Activated naive CD4-positive, alpha-beta T cell treated with anti-CD3 and anti-CD28 coated beads, Interleukin-2, amount 50 U/mL, for 24 hours (primary cell): ENCODE measurements around the gene INO80.
"Not testable (repeated sequence)": the region's sequence is repeated elsewhere in the genome, so short reads cannot be mapped to it uniquely, and the experiment has no call there.

Experiments
- H3K27ac Mint-ChIP-seq: one replicate; pipeline ENCODE4 v1.8.0; 2021; ENCODE audit warnings: mild to moderate bottlenecking, mixed read lengths
- H3K27me3 Mint-ChIP-seq: one replicate; pipeline ENCODE4 v1.8.0; 2021; ENCODE audit warnings: mixed read lengths
- H3K36me3 Mint-ChIP-seq: one replicate; pipeline ENCODE4 v1.8.0; 2021; ENCODE audit warnings: mixed read lengths
- H3K4me1 Mint-ChIP-seq: one replicate; pipeline ENCODE4 v1.8.0; 2021; ENCODE audit warnings: mixed read lengths
- H3K4me3 Mint-ChIP-seq: one replicate; pipeline ENCODE4 v1.8.0; 2021; ENCODE audit warnings: mild to moderate bottlenecking, mixed read lengths
- H3K9me3 Mint-ChIP-seq: one replicate; pipeline ENCODE4 v1.8.0; 2021; ENCODE audit warnings: mixed read lengths

Gene INO80

GRCh38 chr15:40957581-40958051, 158.5 kb downstream of the INO80 start:
- H3K4me1 Mint-ChIP-seq, result peaks cover 17% of the 10 kb centered on the region
- no peak overlapping the region for H3K4me3 Mint-ChIP-seq

GRCh38 chr15:40957041-40957555, 159.0 kb downstream of the INO80 start:
- Mint-ChIP-seq H3K27me3 (no peaks in the 10 kb centered on the region), H3K4me1 (peaks cover 22% of the 10 kb centered on the region), H3K27ac (no peak overlapping the region), H3K9me3 (no peaks in the 10 kb centered on the region), H3K4me3 (peak overlapping the region; percentile 84), H3K36me3 (peaks cover 14% of the 10 kb centered on the region)

More at GRCh38 chr15:40957581-40958051, 158.5 kb downstream of the INO80 start:
- H3K27me3 Mint-ChIP-seq, result no peaks in the 10 kb centered on the region
- peaks cover 14% of the 10 kb centered on the region for H3K36me3 Mint-ChIP-seq
- no peak overlapping the region for H3K27ac Mint-ChIP-seq
- H3K9me3 Mint-ChIP-seq, result no peaks in the 10 kb centered on the region

- Mint-ChIP-seq H3K36me3 (peaks cover 14% of the 10 kb centered on the region), H3K27ac (peak overlapping the region; percentile 74), H3K4me3 (peak overlapping the region; percentile 84), H3K9me3 (no peaks in the 10 kb centered on the region), H3K4me1 (peaks cover 28% of the 10 kb centered on the region), H3K27me3 (no peaks in the 10 kb centered on the region)
Observed at GRCh38 chr15:40956541-40956982, 159.5 kb downstream of the INO80 start.

- peaks cover 14% of the 10 kb centered on the region for H3K36me3 Mint-ChIP-seq
- H3K4me1 Mint-ChIP-seq, result peaks cover 29% of the 10 kb centered on the region
- peak overlapping the region; percentile 84 for H3K4me3 Mint-ChIP-seq
- peak overlapping the region; percentile 74 for H3K27ac Mint-ChIP-seq
- no peaks in the 10 kb centered on the region for H3K9me3 Mint-ChIP-seq
- no peaks in the 10 kb centered on the region for H3K27me3 Mint-ChIP-seq
Observed at GRCh38 chr15:40955930-40956540, 160.0 kb downstream of the INO80 start.

- Mint-ChIP-seq H3K9me3 (no peaks in the 10 kb centered on the region), H3K27ac (no peak overlapping the region), H3K36me3 (peaks cover 14% of the 10 kb centered on the region), H3K4me1 (peaks cover 29% of the 10 kb centered on the region), H3K27me3 (no peaks in the 10 kb centered on the region), H3K4me3 (peak overlapping the region; percentile 94)
Observed at GRCh38 chr15:40955141-40955903, 160.8 kb downstream of the INO80 start.

GRCh38 chr15:40954158-40954848, 161.8 kb downstream of the INO80 start:
- peaks cover 14% of the 10 kb centered on the region for H3K36me3 Mint-ChIP-seq
- not testable (repeated sequence) for H3K9me3 Mint-ChIP-seq, H3K27me3 Mint-ChIP-seq
- H3K4me3 Mint-ChIP-seq, result peak overlapping the region; percentile 94
- peaks cover 29% of the 10 kb centered on the region for H3K4me1 Mint-ChIP-seq
- H3K27ac Mint-ChIP-seq, result peak overlapping the region; percentile 87

- no peaks in the 10 kb centered on the region for H3K9me3 Mint-ChIP-seq
- peak overlapping the region; percentile 94 for H3K4me3 Mint-ChIP-seq
- peaks cover 29% of the 10 kb centered on the region for H3K4me1 Mint-ChIP-seq
- no peaks in the 10 kb centered on the region for H3K27me3 Mint-ChIP-seq
- peak overlapping the region; percentile 95 for H3K27ac Mint-ChIP-seq
- H3K36me3 Mint-ChIP-seq, result peaks cover 14% of the 10 kb centered on the region
Observed at GRCh38 chr15:40953713-40954074, 162.4 kb downstream of the INO80 start.

- peaks cover 29% of the 10 kb centered on the region for H3K4me1 Mint-ChIP-seq
- peak within 1 kb of the TSS; percentile 94 for H3K4me3 Mint-ChIP-seq
- no peaks in the 10 kb centered on the region for H3K9me3 Mint-ChIP-seq
- no peaks in the 10 kb centered on the region for H3K27me3 Mint-ChIP-seq
- peaks cover 13% of the 10 kb centered on the region for H3K36me3 Mint-ChIP-seq
- H3K27ac Mint-ChIP-seq, result peak within 1 kb of the TSS; percentile 98
Observed at GRCh38 chr15:40952901-40953712, 163.0 kb downstream of the INO80 start, which contains the start of gene CHAC1. Gene CHAC1, plus strand, starts transcription at chr15:40953471. Its CDS starts 113 bp downstream, at chr15:40953584.

GRCh38 chr15:40952301-40952900, 163.7 kb downstream of the INO80 start:
- Mint-ChIP-seq H3K36me3 (peaks cover 13% of the 10 kb centered on the region), H3K27me3 (no peaks in the 10 kb centered on the region), H3K4me1 (peaks cover 29% of the 10 kb centered on the region), H3K27ac (peak overlapping the region; percentile 98), H3K4me3 (peak overlapping the region; percentile 94), H3K9me3 (no peaks in the 10 kb centered on the region)

- Mint-ChIP-seq H3K4me3 (peak overlapping the region; percentile 94), H3K4me1 (peaks cover 29% of the 10 kb centered on the region), H3K27ac (peak overlapping the region; percentile 98), H3K36me3 (peaks cover 13% of the 10 kb centered on the region), H3K9me3 (no peaks in the 10 kb centered on the region), H3K27me3 (no peaks in the 10 kb centered on the region)
Observed at GRCh38 chr15:40951764-40952163, 164.3 kb downstream of the INO80 start.

GRCh38 chr15:40949756-40950207, 166.3 kb downstream of the INO80 start:
- Mint-ChIP-seq H3K4me1 (peaks cover 24% of the 10 kb centered on the region), H3K27me3 (no peaks in the 10 kb centered on the region), H3K27ac (no peak overlapping the region), H3K4me3 (no peak overlapping the region), H3K36me3 (peaks cover 5% of the 10 kb centered on the region), H3K9me3 (no peaks in the 10 kb centered on the region)

GRCh38 chr15:40948706-40949473, 167.2 kb downstream of the INO80 start:
- Mint-ChIP-seq H3K9me3 (no peaks in the 10 kb centered on the region), H3K36me3 (peaks cover 2% of the 10 kb centered on the region), H3K4me3 (no peak overlapping the region), H3K27me3 (no peaks in the 10 kb centered on the region), H3K27ac (no peak overlapping the region), H3K4me1 (peaks cover 22% of the 10 kb centered on the region)

- no peak overlapping the region for H3K27ac Mint-ChIP-seq
- H3K27me3 Mint-ChIP-seq, result no peaks in the 10 kb centered on the region
- H3K9me3 Mint-ChIP-seq, result no peaks in the 10 kb centered on the region
- H3K36me3 Mint-ChIP-seq, result no peaks in the 10 kb centered on the region
- H3K4me1 Mint-ChIP-seq, result peaks cover 38% of the 10 kb centered on the region
- no peak overlapping the region for H3K4me3 Mint-ChIP-seq
Observed at GRCh38 chr15:40944510-40945296, 171.4 kb downstream of the INO80 start.
